Right atrium auricular region (tissue), 2 donors: Measurements from ENCODE around the gene NUPR1. TPM values are rescaled to one million over a fixed set of nuclear protein-coding genes. Genes with fewer than 3 reads are reported as not detected.

Experiments
- DNase-seq: peaks from one replicate; pipeline ENCODE4 v3.0.0-alpha.2; 2019; ENCODE audit warnings: low spot score
- H3K27ac ChIP-seq, 2 donors: fragments of 200-600 bp; sonication (generic); 1 replicate in 1 of 2; 2 replicates in 1 of 2; pipeline ENCODE4 v1.5.1; 2016 to 2019
- H3K27me3 ChIP-seq, 2 donors: fragments of 200-600 bp; sonication (generic); one replicate each; pipeline versions ENCODE4 v1.5.1 to v1.6.0; 2017 to 2019
- H3K36me3 ChIP-seq: fragments of 200-600 bp; sonication (generic); one replicate; pipeline ENCODE4 v1.5.1; 2016
- H3K4me1 ChIP-seq, 2 donors: fragments of 200-600 bp; sonication (generic); one replicate each; pipeline versions ENCODE4 v1.5.1 to v1.6.0; 2017 to 2019
- H3K4me3 ChIP-seq, 2 donors: fragments of 200-600 bp; sonication (generic); 1 replicate in 1 of 2; 2 replicates in 1 of 2; pipeline ENCODE4 v1.5.1; 2017 to 2019; ENCODE audit warnings: mild to moderate bottlenecking in 1 of 2, moderate library complexity in 1 of 2
- H3K9me3 ChIP-seq, 2 donors: fragments of 200-600 bp; sonication (generic); one replicate each; pipeline ENCODE4 v1.5.1; 2019
- CTCF ChIP-seq, 2 donors: fragments of 200-600 bp; sonication (generic); IDR thresholded peaks; one replicate each; pipeline ENCODE4 v1.5.1; 2019; ENCODE audit warnings: antibody characterized with exemption in 2 of 2
- total RNA-seq, 2 donors: library from RNA; depleted of rRNA; stranded (reverse); fragments of >200 nt; gene quantifications; one replicate each; pipeline ENCODE4 v1.1.0, GENCODE V29; 2016

NUPR1 gene
- total RNA-seq: 10 to 100 TPM; 12.4 to 26.9 TPM

GRCh38 chr16:28538733-28539596 lies at the start of gene NUPR1:
TSS of gene NUPR1 (minus strand) at chr16:28538974. CDS start at chr16:28538907, 67 bp downstream.
- peak; percentile 99 for DNase-seq
- no peaks in the 10 kb centered on the region for H3K27me3 ChIP-seq
- H3K4me1 ChIP-seq: peaks cover 0 to 30% of the 10 kb centered on the region in 2 donors
- H3K9me3 ChIP-seq: no peaks in the 10 kb centered on the region
- peak within 1 kb of the TSS; percentile 50 to 53 for H3K4me3 ChIP-seq
- TF ChIP-seq CTCF (IDR thresholded peaks at IDR 0.05): no peak
- peaks cover 21% of the 10 kb centered on the region for H3K36me3 ChIP-seq
- peak within 1 kb of the TSS; percentile 91 to 98 for H3K27ac ChIP-seq

- TF ChIP-seq CTCF (IDR thresholded peaks at IDR 0.05): no peak
- no peak for DNase-seq
- Histone ChIP-seq H3K27me3 (no peaks in the 10 kb centered on the region), H3K27ac (no peak overlapping the region), H3K4me1 (no peaks in the 10 kb centered on the region), H3K36me3 (peaks cover 66% of the 10 kb centered on the region), H3K9me3 (no peaks in the 10 kb centered on the region), H3K4me3 (no peak overlapping the region)
Measured at GRCh38 chr16:28587386-28587785, 48.6 kb upstream of the NUPR1 start.

- Histone ChIP-seq H3K4me3 (no peak overlapping the region), H3K36me3 (peaks cover 73% of the 10 kb centered on the region), H3K27me3 (no peaks in the 10 kb centered on the region), H3K27ac (no peak overlapping the region), H3K9me3 (no peaks in the 10 kb centered on the region), H3K4me1 (no peaks in the 10 kb centered on the region)
- DNase-seq: no peak
- no peak for TF ChIP-seq CTCF (IDR thresholded peaks at IDR 0.05)
Measured at GRCh38 chr16:28586466-28586865, 47.7 kb upstream of the NUPR1 start.

GRCh38 chr16:28585674-28586073 lies 46.9 kb upstream of the NUPR1 start:
- no peaks in the 10 kb centered on the region for H3K27me3 ChIP-seq
- no peak overlapping the region for H3K4me3 ChIP-seq
- peaks cover 66% of the 10 kb centered on the region for H3K36me3 ChIP-seq
- H3K27ac ChIP-seq: no peak overlapping the region
- TF ChIP-seq CTCF (IDR thresholded peaks at IDR 0.05): no peak
- no peaks in the 10 kb centered on the region for H3K9me3 ChIP-seq
- no peaks in the 10 kb centered on the region for H3K4me1 ChIP-seq
- no peak for DNase-seq

- no peak overlapping the region for H3K27ac ChIP-seq
- DNase-seq: no peak
- no peaks in the 10 kb centered on the region for H3K9me3 ChIP-seq
- H3K36me3 ChIP-seq: peaks cover 32% of the 10 kb centered on the region
- H3K4me1 ChIP-seq: no peaks in the 10 kb centered on the region
- H3K27me3 ChIP-seq: no peaks in the 10 kb centered on the region
- no peak for TF ChIP-seq CTCF (IDR thresholded peaks at IDR 0.05)
- no peak overlapping the region for H3K4me3 ChIP-seq
Measured at GRCh38 chr16:28580726-28581315, 42.0 kb upstream of the NUPR1 start.
